Measurements from ENCODE around the gene MNAT1.

DNA sequence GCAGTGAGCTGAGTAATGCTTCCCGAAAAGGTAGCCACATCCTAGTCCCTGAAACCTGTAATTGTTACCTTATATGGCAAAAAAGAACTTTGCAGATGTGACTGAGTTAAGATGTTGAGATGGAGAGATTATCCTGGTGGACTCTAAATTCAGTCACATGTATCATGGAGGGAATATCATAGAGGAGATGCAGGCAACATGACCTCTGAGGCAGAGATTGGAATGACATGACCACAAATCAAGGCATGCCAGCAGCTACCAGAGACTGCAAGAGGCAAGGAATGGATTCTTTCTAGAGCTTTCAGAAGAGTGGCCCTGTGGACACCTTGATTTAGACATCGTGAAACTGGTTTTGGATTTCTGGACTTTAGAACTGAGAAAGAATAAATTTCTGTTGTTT, 265.0 kb downstream of the MNAT1 start:
- TF ChIP-seq, protein P1, sequence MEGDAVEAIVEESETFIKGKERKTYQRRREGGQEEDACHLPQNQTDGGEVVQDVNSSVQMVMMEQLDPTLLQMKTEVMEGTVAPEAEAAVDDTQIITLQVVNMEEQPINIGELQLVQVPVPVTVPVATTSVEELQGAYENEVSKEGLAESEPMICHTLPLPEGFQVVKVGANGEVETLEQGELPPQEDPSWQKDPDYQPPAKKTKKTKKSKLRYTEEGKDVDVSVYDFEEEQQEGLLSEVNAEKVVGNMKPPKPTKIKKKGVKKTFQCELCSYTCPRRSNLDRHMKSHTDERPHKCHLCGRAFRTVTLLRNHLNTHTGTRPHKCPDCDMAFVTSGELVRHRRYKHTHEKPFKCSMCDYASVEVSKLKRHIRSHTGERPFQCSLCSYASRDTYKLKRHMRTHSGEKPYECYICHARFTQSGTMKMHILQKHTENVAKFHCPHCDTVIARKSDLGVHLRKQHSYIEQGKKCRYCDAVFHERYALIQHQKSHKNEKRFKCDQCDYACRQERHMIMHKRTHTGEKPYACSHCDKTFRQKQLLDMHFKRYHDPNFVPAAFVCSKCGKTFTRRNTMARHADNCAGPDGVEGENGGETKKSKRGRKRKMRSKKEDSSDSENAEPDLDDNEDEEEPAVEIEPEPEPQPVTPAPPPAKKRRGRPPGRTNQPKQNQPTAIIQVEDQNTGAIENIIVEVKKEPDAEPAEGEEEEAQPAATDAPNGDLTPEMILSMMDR (IDR thresholded peaks at IDR 0.05; ENCODE audit: borderline replicate concordance, extremely low read depth, low read length, poor library complexity, severe bottlenecking) = no peak
- no peak for TF ChIP-seq EZH2 (IDR thresholded peaks at IDR 0.05; ENCODE audit: borderline replicate concordance, low read depth, low read length, severe bottlenecking)
